HepG2 (cell line): ENCODE data around the gene MTMR3. TPM values are rescaled to one million over a fixed set of nuclear protein-coding genes. Genes with fewer than 3 reads are reported as not detected.

Experiments
- ATAC-seq: fragments of 200-7000 bp; cut with Tn5 transposase; 3 replicates; pipeline ENCODE4 v1.9.1; 2020; ENCODE audit warnings: mild to moderate bottlenecking, moderate library complexity
- BruUV-seq: library from RNA; stranded (reverse); fragments of 400-500 nt; replicated peaks from 2 replicates; lab custom pipeline; 2021; lab: Mats Ljungman, UMichigan
- CTCF ChIA-PET: fragments of 300-600 bp; formaldehyde crosslinking; extraction: SDS; loops from one replicate; lab custom pipeline; 2021; ENCODE audit warnings: low total read pairs, inconsistent platforms, low intra/inter-chr PET ratio; lab: Yijun Ruan, JAX
- POLR2A ChIA-PET: fragments of 350-600 bp; sonication (Branson Sonifier 250); formaldehyde crosslinking; loops from one replicate; lab custom pipeline; 2020; ENCODE audit warnings: antibody characterized with exemption, inconsistent platforms; lab: Yijun Ruan, JAX
- DNase-seq: peaks from one replicate; pipeline ENCODE4 v3.0.0-alpha.2; 2015; ENCODE audit warnings: low spot score
- FAIRE-seq: peaks from 3 replicates; lab custom pipeline; 2011; peaks lifted over from hg19 to GRCh38; lab: Jason Lieb, UNC
- H2AFZ ChIP-seq: one replicate; pipeline ENCODE4 v1.6.1; 2011; ENCODE audit warnings: low read length, inconsistent platforms
- H3K27ac ChIP-seq: fragments of 300-600 bp; 3 replicates; pipeline ENCODE4 v1.8.0; 2011; ENCODE audit warnings: mixed run types, mild to moderate bottlenecking, mixed read lengths, low read length, inconsistent platforms; ENCODE audit not compliant: insufficient read depth; ENCODE audit errors: extremely low read length
- H3K27me3 ChIP-seq, 2 experiments: fragments of 200-600 bp in 1 of 2; 2 replicates in 1 of 2; 3 replicates in 1 of 2; pipeline versions ENCODE4 v1.6.0 to v1.8.0; 2011; ENCODE audit warnings: low read length in 2 of 2, mild to moderate bottlenecking in 2 of 2, moderate library complexity in 2 of 2, inconsistent platforms in 1 of 2; ENCODE audit not compliant: insufficient read depth in 2 of 2, control insufficient read depth in 1 of 2
- H3K36me3 ChIP-seq, 2 experiments: fragments of 200-600 bp in 1 of 2; replicated peaks in 1 of 2; 2 replicates in 1 of 2; 3 replicates in 1 of 2; pipeline versions ENCODE4 v1.5.1 to v1.8.0; 2011; ENCODE audit warnings: low read length in 2 of 2, inconsistent platforms in 1 of 2; ENCODE audit not compliant: insufficient read depth in 2 of 2, control insufficient read depth in 1 of 2
- H3K4me1 ChIP-seq: 2 replicates; pipeline ENCODE4 v1.5.1; 2012; ENCODE audit warnings: low read length, inconsistent platforms; ENCODE audit not compliant: insufficient read depth
- H3K4me2 ChIP-seq: 2 replicates; pipeline ENCODE4 v1.6.0; 2011; ENCODE audit warnings: low read depth, low read length, inconsistent platforms
- H3K4me3 ChIP-seq, 3 experiments: fragments of 200-600 bp in 1 of 3; sonication (generic), shearing (Covaris generic) in 1 of 3; replicated peaks in 1 of 3; 2 replicates each; pipeline ENCODE4 v1.5.1; 2011 to 2016; ENCODE audit warnings: low read length in 3 of 3, inconsistent platforms in 2 of 3, low read depth in 2 of 3, mild to moderate bottlenecking in 2 of 3, control low read depth in 1 of 3, mixed read lengths in 1 of 3; ENCODE audit not compliant: insufficient read depth in 1 of 3
- H3K79me2 ChIP-seq: one replicate; pipeline ENCODE4 v1.6.1; 2011; ENCODE audit warnings: low read length, inconsistent platforms; ENCODE audit not compliant: insufficient read depth
- H3K9ac ChIP-seq: 2 replicates; pipeline ENCODE4 v1.6.0; 2011; ENCODE audit warnings: mild to moderate bottlenecking, low read depth, low read length, inconsistent platforms; ENCODE audit not compliant: insufficient read depth
- H3K9me3 ChIP-seq: 2 replicates; pipeline ENCODE4 v1.5.1; 2012; ENCODE audit warnings: mild to moderate bottlenecking, low read length
- H4K20me1 ChIP-seq: 2 replicates; pipeline ENCODE4 v1.6.0; 2011; ENCODE audit warnings: inconsistent platforms, mild to moderate bottlenecking, low read length, moderate library complexity; ENCODE audit not compliant: insufficient read depth
- BRD4 ChIP-seq: sonication (generic); formaldehyde crosslinking; IDR thresholded peaks from 2 replicates; pipeline ENCODE4 v1.4.0; 2020; ENCODE audit warnings: missing genetic modification reagents
- GABPB1 ChIP-seq: IDR thresholded peaks from 2 replicates; pipeline ENCODE4 v1.6.1; 2016; ENCODE audit warnings: mild to moderate bottlenecking, missing genetic modification reagents, moderate library complexity, missing compliant biosample characterization
- GATAD2A ChIP-seq: IDR thresholded peaks from 2 replicates; pipeline ENCODE4 v1.6.1; 2016
- HINFP ChIP-seq: sonication (generic); formaldehyde crosslinking; IDR thresholded peaks from 2 replicates; pipeline ENCODE4 v1.4.0; 2020; ENCODE audit warnings: low read depth, mild to moderate bottlenecking, missing genetic modification reagents
- MAFF ChIP-seq: IDR thresholded peaks from 2 replicates; pipeline ENCODE4 v1.6.1; 2011; ENCODE audit warnings: low read depth, low read length, improper control_type of control experiment
- MTA1 ChIP-seq: sonication (generic); formaldehyde crosslinking; IDR thresholded peaks from 2 replicates; pipeline ENCODE4 v1.4.0; 2020; ENCODE audit warnings: missing genetic modification reagents, mild to moderate bottlenecking, borderline replicate concordance
- PRPF4 ChIP-seq: fragments of 200-400 bp; formaldehyde crosslinking; IDR thresholded peaks from 2 replicates; pipeline ENCODE4 v1.6.1; 2016; ENCODE audit warnings: low read length, low read depth; ENCODE audit not compliant: poor library complexity, severe bottlenecking
- SAFB2 ChIP-seq: sonication (generic); formaldehyde crosslinking; IDR thresholded peaks from 2 replicates; pipeline ENCODE4 v1.5.1; 2020; ENCODE audit warnings: missing genetic modification reagents, low read depth, mild to moderate bottlenecking, borderline replicate concordance
- TMF1 ChIP-seq: sonication (generic); formaldehyde crosslinking; IDR thresholded peaks from 2 replicates; pipeline ENCODE4 v1.8.1; 2022; ENCODE audit warnings: low read depth, missing genetic modification reagents
- XBP1 ChIP-seq: sonication (generic); formaldehyde crosslinking; IDR thresholded peaks from 2 replicates; pipeline ENCODE4 v1.5.0; 2020; ENCODE audit warnings: missing genetic modification reagents
- ZNF143 ChIP-seq: sonication (generic); formaldehyde crosslinking; IDR thresholded peaks from 2 replicates; pipeline ENCODE4 v1.4.0; 2020; ENCODE audit warnings: missing genetic modification reagents
- ZNF160 ChIP-seq: sonication (generic); formaldehyde crosslinking; IDR thresholded peaks from 2 replicates; pipeline ENCODE4 v1.8.0; 2022; ENCODE audit warnings: mild to moderate bottlenecking, inconsistent platforms, missing genetic modification reagents
- ZNF609 ChIP-seq: sonication (generic); formaldehyde crosslinking; IDR thresholded peaks from 2 replicates; pipeline ENCODE4 v1.4.0; 2020; ENCODE audit warnings: mild to moderate bottlenecking, missing genetic modification reagents, borderline replicate concordance
- ZNF781 ChIP-seq: sonication (generic); formaldehyde crosslinking; IDR thresholded peaks from 2 replicates; pipeline ENCODE4 v1.5.1; 2020; ENCODE audit warnings: borderline replicate concordance, mild to moderate bottlenecking, missing genetic modification reagents; ENCODE audit errors: not compliant biosample characterization
- ZSCAN31 ChIP-seq: sonication (generic); formaldehyde crosslinking; IDR thresholded peaks from 2 replicates; pipeline ENCODE4 v1.5.0; 2020; ENCODE audit warnings: low read depth, mild to moderate bottlenecking, missing genetic modification reagents
- WGBS: methylation state at CpG from one replicate; pipeline ENCODE4 v1.1.6; 2017; ENCODE audit warnings: low lambda C conversion rate; 5-methylcytosine and 5-hydroxymethylcytosine counted together
- in situ Hi-C: cut with HindIII; loops from 2 replicates; pipeline ENCODE4 v1.10.0; 2017; ENCODE audit warnings: low pct_unique_long_range_greater_than_20kb; ENCODE audit not compliant: extremely low pct_ligation_motif_present
- intact Hi-C: fragments of 100-400 bp; cut with micrococcal nuclease; formaldehyde crosslinking; loops from one replicate; pipeline ENCODE4 v1.10.0; 2022; ENCODE audit not compliant: unreplicated experiment
- polyA plus RNA-seq, 8 experiments: library from polyadenylated mRNA; depleted of rRNA in 3 of 8; stranded (reverse) in 7 of 8; unstranded in 1 of 8; fragments of >200 nt; fragmentation: Illumina TruSeq in 4 of 8; extraction: Trizol in 4 of 8; gene quantifications; 2 replicates each; pipeline versions ENCODE4 v1.2.1 to v1.2.3, GENCODE V29; 2011 to 2016; ENCODE audit warnings: low read depth in 4 of 8, missing spikeins in 1 of 8, mixed read lengths in 1 of 8; ENCODE audit not compliant: insufficient read depth in 1 of 8
- total RNA-seq, 5 experiments: library from RNA; depleted of rRNA; stranded (reverse); fragments of >200 nt; fragmentation: Illumina TruSeq; extraction: Trizol; gene quantifications; 2 replicates each; pipeline ENCODE4 v1.2.3, GENCODE V29; 2016; ENCODE audit warnings: low read depth in 1 of 5

The MTMR3 gene
- total and polyA plus RNA-seq, 2 of the 13 experiments (the other 11 are each of a cell fraction or from before 2014, with no cell fraction given): 12.6 to 24.8 TPM

- no peaks in the 10 kb centered on the region for H3K36me3 ChIP-seq
- ChIA-PET POLR2A (no interaction called here), CTCF (no interaction called here)
- in situ Hi-C loops (no loop called here), intact Hi-C loops (no loop called here)
- H3K27me3 ChIP-seq: no peaks in the 10 kb centered on the region
- H3K4me3 ChIP-seq: no peak overlapping the region
- H3K4me1 ChIP-seq: peaks cover 25% of the 10 kb centered on the region
- no peak overlapping the region for H3K4me2 ChIP-seq
- H3K27ac ChIP-seq: no peak overlapping the region
- H4K20me1 ChIP-seq: no peaks in the 10 kb centered on the region
- ATAC-seq (no peak), FAIRE-seq (no peak)
- H3K79me2 ChIP-seq: no peaks in the 10 kb centered on the region
- TF ChIP-seq ZNF143 (CRISPR knock-in tag) (no peak), PRPF4 (no peak), SAFB2 (CRISPR knock-in tag) (no peak), TMF1 (CRISPR knock-in tag) (no peak), MTA1 (no peak), GABPB1 (CRISPR knock-in tag) (no peak), ZNF160 (CRISPR knock-in tag) (peak; percentile 97), HINFP (no peak)
- TF ChIP-seq, all 625 proteins: peak for 1
- no TSS peak for BruUV-seq
- Histone ChIP-seq H3K9me3 (peaks cover 6% of the 10 kb centered on the region), H2AFZ (no peak overlapping the region), H3K9ac (no peak overlapping the region)
- no peak for DNase-seq
Observed at GRCh38 chr22:30064172-30064571, 181.2 kb downstream of the MTMR3 start.

GRCh38 chr22:30073743-30074142 lies 190.8 kb downstream of the MTMR3 start:
- H3K27me3 ChIP-seq: peaks cover 0 to 16% of the 10 kb centered on the region in 2 experiments; a peak in 2 of 5 replicates
- in situ Hi-C loops (no loop called here), intact Hi-C loops (no loop called here)
- no peak for DNase-seq
- H3K79me2 ChIP-seq: no peaks in the 10 kb centered on the region
- no peaks in the 10 kb centered on the region for H3K36me3 ChIP-seq
- no peak overlapping the region for H3K4me2 ChIP-seq
- H3K4me3 ChIP-seq: no peak overlapping the region
- H3K9me3 ChIP-seq: no peaks in the 10 kb centered on the region
- no peak overlapping the region for H2AFZ ChIP-seq
- FAIRE-seq: no peak
- ChIA-PET POLR2A (no interaction called here), CTCF (no interaction called here)
- 6% methylated on average over 2 of the region's 2 CpGs for WGBS
- H3K4me1 ChIP-seq: peaks cover 16% of the 10 kb centered on the region
- H4K20me1 ChIP-seq: no peaks in the 10 kb centered on the region
- no TSS peak for BruUV-seq
- ATAC-seq: no peak
- no peak overlapping the region for H3K9ac ChIP-seq
- no peak overlapping the region for H3K27ac ChIP-seq
- TF ChIP-seq ZSCAN31: no peak
- 0 out of 2 replicates have a peak, but pooled peaks have one; percentile 18 for TF ChIP-seq MAFF
- no peak for TF ChIP-seq BRD4
- TF ChIP-seq ZNF609 (CRISPR knock-in tag): no peak
- no peak for TF ChIP-seq GATAD2A (CRISPR knock-in tag)
- TF ChIP-seq XBP1 (CRISPR knock-in tag): no peak
- TF ChIP-seq ZNF781 (CRISPR knock-in tag): no peak
